HepG2 (cell line): Measurements from ENCODE around the gene CCDC142. TPM values are rescaled to one million over a fixed set of nuclear protein-coding genes. Genes with fewer than 3 reads are reported as not detected.

Source experiments
- ATAC-seq: fragments of 200-7000 bp; cut with Tn5 transposase; 3 replicates; pipeline ENCODE4 v1.9.1; 2020; ENCODE audit warnings: mild to moderate bottlenecking, moderate library complexity
- BruUV-seq: library from RNA; stranded (reverse); fragments of 400-500 nt; replicated peaks from 2 replicates; lab custom pipeline; 2021; lab: Mats Ljungman, UMichigan
- CTCF ChIA-PET: fragments of 300-600 bp; formaldehyde crosslinking; extraction: SDS; loops from one replicate; lab custom pipeline; 2021; ENCODE audit warnings: low total read pairs, inconsistent platforms, low intra/inter-chr PET ratio; lab: Yijun Ruan, JAX
- POLR2A ChIA-PET: fragments of 350-600 bp; sonication (Branson Sonifier 250); formaldehyde crosslinking; loops from one replicate; lab custom pipeline; 2020; ENCODE audit warnings: antibody characterized with exemption, inconsistent platforms; lab: Yijun Ruan, JAX
- DNase-seq: peaks from one replicate; pipeline ENCODE4 v3.0.0-alpha.2; 2015; ENCODE audit warnings: low spot score
- FAIRE-seq: peaks from 3 replicates; lab custom pipeline; 2011; peaks lifted over from hg19 to GRCh38; lab: Jason Lieb, UNC
- H2AFZ ChIP-seq: one replicate; pipeline ENCODE4 v1.6.1; 2011; ENCODE audit warnings: low read length, inconsistent platforms
- H3K27ac ChIP-seq: fragments of 300-600 bp; 3 replicates; pipeline ENCODE4 v1.8.0; 2011; ENCODE audit warnings: mixed run types, mild to moderate bottlenecking, mixed read lengths, low read length, inconsistent platforms; ENCODE audit not compliant: insufficient read depth; ENCODE audit errors: extremely low read length
- H3K27me3 ChIP-seq, 2 experiments: fragments of 200-600 bp in 1 of 2; 2 replicates in 1 of 2; 3 replicates in 1 of 2; pipeline versions ENCODE4 v1.6.0 to v1.8.0; 2011; ENCODE audit warnings: low read length in 2 of 2, mild to moderate bottlenecking in 2 of 2, moderate library complexity in 2 of 2, inconsistent platforms in 1 of 2; ENCODE audit not compliant: insufficient read depth in 2 of 2, control insufficient read depth in 1 of 2
- H3K36me3 ChIP-seq, 2 experiments: fragments of 200-600 bp in 1 of 2; replicated peaks in 1 of 2; 2 replicates in 1 of 2; 3 replicates in 1 of 2; pipeline versions ENCODE4 v1.5.1 to v1.8.0; 2011; ENCODE audit warnings: low read length in 2 of 2, inconsistent platforms in 1 of 2; ENCODE audit not compliant: insufficient read depth in 2 of 2, control insufficient read depth in 1 of 2
- H3K4me1 ChIP-seq: 2 replicates; pipeline ENCODE4 v1.5.1; 2012; ENCODE audit warnings: low read length, inconsistent platforms; ENCODE audit not compliant: insufficient read depth
- H3K4me2 ChIP-seq: 2 replicates; pipeline ENCODE4 v1.6.0; 2011; ENCODE audit warnings: low read depth, low read length, inconsistent platforms
- H3K4me3 ChIP-seq, 3 experiments: fragments of 200-600 bp in 1 of 3; sonication (generic), shearing (Covaris generic) in 1 of 3; replicated peaks in 1 of 3; 2 replicates each; pipeline ENCODE4 v1.5.1; 2011 to 2016; ENCODE audit warnings: low read length in 3 of 3, inconsistent platforms in 2 of 3, low read depth in 2 of 3, mild to moderate bottlenecking in 2 of 3, control low read depth in 1 of 3, mixed read lengths in 1 of 3; ENCODE audit not compliant: insufficient read depth in 1 of 3
- H3K79me2 ChIP-seq: one replicate; pipeline ENCODE4 v1.6.1; 2011; ENCODE audit warnings: low read length, inconsistent platforms; ENCODE audit not compliant: insufficient read depth
- H3K9ac ChIP-seq: 2 replicates; pipeline ENCODE4 v1.6.0; 2011; ENCODE audit warnings: mild to moderate bottlenecking, low read depth, low read length, inconsistent platforms; ENCODE audit not compliant: insufficient read depth
- H3K9me3 ChIP-seq: 2 replicates; pipeline ENCODE4 v1.5.1; 2012; ENCODE audit warnings: mild to moderate bottlenecking, low read length
- H4K20me1 ChIP-seq: 2 replicates; pipeline ENCODE4 v1.6.0; 2011; ENCODE audit warnings: inconsistent platforms, mild to moderate bottlenecking, low read length, moderate library complexity; ENCODE audit not compliant: insufficient read depth
- FOXP1 ChIP-seq, 2 experiments: fragments of 450-650 bp in 1 of 2; IDR thresholded peaks; 2 replicates each; pipeline ENCODE4 v1.6.1; 2017 to 2018; ENCODE audit warnings: antibody characterized with exemption in 1 of 2
- MAZ ChIP-seq, 2 experiments: sonication (generic) in 1 of 2; formaldehyde crosslinking in 1 of 2; IDR thresholded peaks; 2 replicates each; pipeline versions ENCODE4 v1.5.0 to v1.6.1; 2012 to 2020; ENCODE audit warnings: low read depth in 2 of 2, mild to moderate bottlenecking in 2 of 2, borderline replicate concordance in 1 of 2, improper control_type of control experiment in 1 of 2, low read length in 1 of 2, missing genetic modification reagents in 1 of 2, moderate library complexity in 1 of 2
- MED8 ChIP-seq: sonication (generic); formaldehyde crosslinking; IDR thresholded peaks from 2 replicates; pipeline ENCODE4 v1.8.1; 2023; ENCODE audit warnings: mild to moderate bottlenecking, missing genetic modification reagents; ENCODE audit not compliant: insufficient replicate concordance
- MYNN ChIP-seq: sonication (generic); formaldehyde crosslinking; IDR thresholded peaks from 2 replicates; pipeline ENCODE4 v1.4.0; 2020; ENCODE audit warnings: mild to moderate bottlenecking, low read depth, missing genetic modification reagents
- PHF5A ChIP-seq: IDR thresholded peaks from one replicate; pipeline ENCODE4 v1.6.1; 2018; ENCODE audit warnings: low read depth, missing genetic modification reagents; ENCODE audit not compliant: unreplicated experiment
- TCF12 ChIP-seq, 2 experiments: fragments of 450-650 bp in 1 of 2; sonication (generic) in 1 of 2; formaldehyde crosslinking in 1 of 2; IDR thresholded peaks; 2 replicates each; pipeline versions ENCODE4 v1.6.1 to v1.8.0; 2017 to 2022; ENCODE audit warnings: antibody characterized with exemption in 1 of 2, mild to moderate bottlenecking in 1 of 2, missing genetic modification reagents in 1 of 2, moderate library complexity in 1 of 2
- TCF7 ChIP-seq: sonication (generic); IDR thresholded peaks from 2 replicates; pipeline ENCODE4 v1.6.1; 2016; ENCODE audit warnings: antibody characterized with exemption, low read depth
- TGIF2 ChIP-seq: IDR thresholded peaks from 2 replicates; pipeline ENCODE4 v1.6.1; 2016; ENCODE audit warnings: control low read depth, missing compliant biosample characterization
- ZKSCAN1 ChIP-seq: fragments of 150-350 bp; IDR thresholded peaks from 2 replicates; pipeline ENCODE4 v1.6.1; 2014; ENCODE audit warnings: low read length
- ZNF136 ChIP-seq: sonication (generic); formaldehyde crosslinking; IDR thresholded peaks from 2 replicates; pipeline ENCODE4 v1.8.1; 2022; ENCODE audit warnings: low read depth, mild to moderate bottlenecking, moderate library complexity, missing genetic modification reagents
- ZNF20 ChIP-seq: sonication (generic); formaldehyde crosslinking; IDR thresholded peaks from 2 replicates; pipeline ENCODE4 v1.4.0; 2020; ENCODE audit warnings: mild to moderate bottlenecking, moderate library complexity, missing genetic modification reagents
- ZNF264 ChIP-seq: sonication (generic); formaldehyde crosslinking; IDR thresholded peaks from 2 replicates; pipeline ENCODE4 v1.4.0; 2020; ENCODE audit warnings: missing genetic modification reagents
- ZNF564 ChIP-seq: sonication (generic); formaldehyde crosslinking; IDR thresholded peaks from 2 replicates; pipeline ENCODE4 v1.8.1; 2023; ENCODE audit warnings: mild to moderate bottlenecking, missing genetic modification reagents
- ZNF576 ChIP-seq: sonication (generic); formaldehyde crosslinking; IDR thresholded peaks from 2 replicates; pipeline ENCODE4 v1.4.0; 2020; ENCODE audit warnings: mild to moderate bottlenecking, missing genetic modification reagents
- WGBS: methylation state at CpG from one replicate; pipeline ENCODE4 v1.1.6; 2017; ENCODE audit warnings: low lambda C conversion rate; 5-methylcytosine and 5-hydroxymethylcytosine counted together
- in situ Hi-C: cut with HindIII; loops from 2 replicates; pipeline ENCODE4 v1.10.0; 2017; ENCODE audit warnings: low pct_unique_long_range_greater_than_20kb; ENCODE audit not compliant: extremely low pct_ligation_motif_present
- intact Hi-C: fragments of 100-400 bp; cut with micrococcal nuclease; formaldehyde crosslinking; loops from one replicate; pipeline ENCODE4 v1.10.0; 2022; ENCODE audit not compliant: unreplicated experiment
- polyA plus RNA-seq, 8 experiments: library from polyadenylated mRNA; depleted of rRNA in 3 of 8; stranded (reverse) in 7 of 8; unstranded in 1 of 8; fragments of >200 nt; fragmentation: Illumina TruSeq in 4 of 8; extraction: Trizol in 4 of 8; gene quantifications; 2 replicates each; pipeline versions ENCODE4 v1.2.1 to v1.2.3, GENCODE V29; 2011 to 2016; ENCODE audit warnings: low read depth in 4 of 8, missing spikeins in 1 of 8, mixed read lengths in 1 of 8; ENCODE audit not compliant: insufficient read depth in 1 of 8
- total RNA-seq, 5 experiments: library from RNA; depleted of rRNA; stranded (reverse); fragments of >200 nt; fragmentation: Illumina TruSeq; extraction: Trizol; gene quantifications; 2 replicates each; pipeline ENCODE4 v1.2.3, GENCODE V29; 2016; ENCODE audit warnings: low read depth in 1 of 5
- TF ChIP-seq, protein P1 (sequence below): sonication (generic); formaldehyde crosslinking; IDR thresholded peaks from 2 replicates; pipeline ENCODE4 v1.9.0; 2021; ENCODE audit warnings: mild to moderate bottlenecking, missing genetic modification reagents

CCDC142 gene
- total and polyA plus RNA-seq, 2 of the 13 experiments (the other 11 are each of a cell fraction or from before 2014, with no cell fraction given) = 14.7 to 30.4 TPM

GRCh38 chr2:74502720-74503505, 20.1 kb upstream of the CCDC142 start:
- in situ Hi-C loops (no loop called here), intact Hi-C loops (loop anchor here (1.0 kb wide), 1 partner anchor 20 kb away; the partner anchor contains the start of gene TTC31)
- WGBS = 1% methylated on average over 45 of the region's 67 CpGs
- Histone ChIP-seq H3K27ac (peak overlapping the region; percentile 89), H3K27me3 (no peaks in the 10 kb centered on the region; a peak in 1 of 5 replicates), H3K79me2 (peaks cover 54% of the 10 kb centered on the region), H3K4me3 (peak overlapping the region; percentile 67 to 86 (median 82)), H3K36me3 (no peaks in the 10 kb centered on the region; a peak in 3 of 5 replicates), H3K4me1 (peaks cover 68% of the 10 kb centered on the region), H2AFZ (no peak overlapping the region), H3K4me2 (peak overlapping the region; percentile 92), H3K9ac (peak overlapping the region; percentile 83), H4K20me1 (no peaks in the 10 kb centered on the region), H3K9me3 (no peaks in the 10 kb centered on the region)
- no peak for FAIRE-seq
- DNase-seq = peak; percentile 63
- POLR2A ChIA-PET = interaction anchor here (1.0 to 16.5 kb wide), 22 partner anchors 8 to 324 kb away, joined by 3 to 795 read pairs (median 14); partner anchors contain the start of genes AUP1, CCDC142, DQX1 and HTRA2
- ATAC-seq = peak; percentile 22
- CTCF ChIA-PET = interaction anchor here (1.5 to 2.9 kb wide), 2 partner anchors 14 to 20 kb away, joined by 5 to 20 read pairs; partner anchors contain the start of genes CCDC142 and TTC31
- TSS peak; percentile 65 for BruUV-seq
- TF ChIP-seq ZNF564 (peak; percentile 78), TCF7 (no peak), ZNF576 (CRISPR knock-in tag) (peak; percentile 89), MYNN (CRISPR knock-in tag) (no peak), FOXP1 (IDR thresholded peaks at IDR 0.05) (no peak), FOXP1 (CRISPR knock-in tag; IDR thresholded peaks at IDR 0.05) (peak; percentile 39; the same call in 1 of the 2 replicates), ZNF264 (CRISPR knock-in tag) (0 out of 2 replicates have a peak, but pooled peaks have one; percentile 15), TCF12 (IDR thresholded peaks at IDR 0.05) (no peak), TCF12 (CRISPR knock-in tag; IDR thresholded peaks at IDR 0.05) (peak; percentile 68), ZKSCAN1 (no peak), ZNF20 (CRISPR knock-in tag) (no peak; the same call in 1 of the 2 replicates), MED8 (CRISPR knock-in tag) (peak; percentile 49), PHF5A (CRISPR knock-in tag) (peak; percentile 23), ZNF136 (CRISPR knock-in tag) (peak; percentile 62), TGIF2 (0 out of 2 replicates have a peak, but pooled peaks have one; percentile 24), MAZ (IDR thresholded peaks at IDR 0.05; ENCODE audit: borderline replicate concordance, low read depth, low read length) (no peak; the same call in 1 of the 2 replicates), MAZ (CRISPR knock-in tag; IDR thresholded peaks at IDR 0.05; ENCODE audit: low read depth) (peak; percentile 44; the same call in 1 of the 2 replicates)
- TF ChIP-seq, protein P1, sequence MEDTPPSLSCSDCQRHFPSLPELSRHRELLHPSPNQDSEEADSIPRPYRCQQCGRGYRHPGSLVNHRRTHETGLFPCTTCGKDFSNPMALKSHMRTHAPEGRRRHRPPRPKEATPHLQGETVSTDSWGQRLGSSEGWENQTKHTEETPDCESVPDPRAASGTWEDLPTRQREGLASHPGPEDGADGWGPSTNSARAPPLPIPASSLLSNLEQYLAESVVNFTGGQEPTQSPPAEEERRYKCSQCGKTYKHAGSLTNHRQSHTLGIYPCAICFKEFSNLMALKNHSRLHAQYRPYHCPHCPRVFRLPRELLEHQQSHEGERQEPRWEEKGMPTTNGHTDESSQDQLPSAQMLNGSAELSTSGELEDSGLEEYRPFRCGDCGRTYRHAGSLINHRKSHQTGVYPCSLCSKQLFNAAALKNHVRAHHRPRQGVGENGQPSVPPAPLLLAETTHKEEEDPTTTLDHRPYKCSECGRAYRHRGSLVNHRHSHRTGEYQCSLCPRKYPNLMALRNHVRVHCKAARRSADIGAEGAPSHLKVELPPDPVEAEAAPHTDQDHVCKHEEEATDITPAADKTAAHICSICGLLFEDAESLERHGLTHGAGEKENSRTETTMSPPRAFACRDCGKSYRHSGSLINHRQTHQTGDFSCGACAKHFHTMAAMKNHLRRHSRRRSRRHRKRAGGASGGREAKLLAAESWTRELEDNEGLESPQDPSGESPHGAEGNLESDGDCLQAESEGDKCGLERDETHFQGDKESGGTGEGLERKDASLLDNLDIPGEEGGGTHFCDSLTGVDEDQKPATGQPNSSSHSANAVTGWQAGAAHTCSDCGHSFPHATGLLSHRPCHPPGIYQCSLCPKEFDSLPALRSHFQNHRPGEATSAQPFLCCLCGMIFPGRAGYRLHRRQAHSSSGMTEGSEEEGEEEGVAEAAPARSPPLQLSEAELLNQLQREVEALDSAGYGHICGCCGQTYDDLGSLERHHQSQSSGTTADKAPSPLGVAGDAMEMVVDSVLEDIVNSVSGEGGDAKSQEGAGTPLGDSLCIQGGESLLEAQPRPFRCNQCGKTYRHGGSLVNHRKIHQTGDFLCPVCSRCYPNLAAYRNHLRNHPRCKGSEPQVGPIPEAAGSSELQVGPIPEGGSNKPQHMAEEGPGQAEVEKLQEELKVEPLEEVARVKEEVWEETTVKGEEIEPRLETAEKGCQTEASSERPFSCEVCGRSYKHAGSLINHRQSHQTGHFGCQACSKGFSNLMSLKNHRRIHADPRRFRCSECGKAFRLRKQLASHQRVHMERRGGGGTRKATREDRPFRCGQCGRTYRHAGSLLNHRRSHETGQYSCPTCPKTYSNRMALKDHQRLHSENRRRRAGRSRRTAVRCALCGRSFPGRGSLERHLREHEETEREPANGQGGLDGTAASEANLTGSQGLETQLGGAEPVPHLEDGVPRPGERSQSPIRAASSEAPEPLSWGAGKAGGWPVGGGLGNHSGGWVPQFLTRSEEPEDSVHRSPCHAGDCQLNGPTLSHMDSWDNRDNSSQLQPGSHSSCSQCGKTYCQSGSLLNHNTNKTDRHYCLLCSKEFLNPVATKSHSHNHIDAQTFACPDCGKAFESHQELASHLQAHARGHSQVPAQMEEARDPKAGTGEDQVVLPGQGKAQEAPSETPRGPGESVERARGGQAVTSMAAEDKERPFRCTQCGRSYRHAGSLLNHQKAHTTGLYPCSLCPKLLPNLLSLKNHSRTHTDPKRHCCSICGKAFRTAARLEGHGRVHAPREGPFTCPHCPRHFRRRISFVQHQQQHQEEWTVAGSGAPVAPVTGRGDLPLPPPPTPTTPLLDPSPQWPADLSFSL (CRISPR knock-in tag) = peak; percentile 63; the same call in 1 of the 2 replicates
